Gastroesophageal sphincter (tissue), 3 donors: ENCODE measurements around the gene DDX17.

Experiments used
- EP300 ChIP-seq: sonication (generic); formaldehyde crosslinking; IDR thresholded peaks from one replicate; pipeline ENCODE4 v1.6.1; 2017; ENCODE audit warnings: antibody characterized with exemption, mild to moderate bottlenecking
- POLR2A ChIP-seq, 2 donors: fragments of 450-650 bp; IDR thresholded peaks; one replicate each; pipeline ENCODE4 v1.6.1; 2017; ENCODE audit warnings: antibody characterized with exemption in 2 of 2, mild to moderate bottlenecking in 2 of 2, moderate library complexity in 1 of 2
- POLR2AphosphoS5 ChIP-seq: sonication (generic); formaldehyde crosslinking; IDR thresholded peaks from one replicate; pipeline ENCODE4 v1.6.1; 2017; ENCODE audit warnings: antibody characterized with exemption
- TF ChIP-seq, protein P1 (sequence below), 4 experiments: fragments of 200-600 bp in 2 of 4; fragments of 450-650 bp in 2 of 4; sonication (generic) in 1 of 4; IDR thresholded peaks; one replicate each; pipeline ENCODE4 v1.5.1; 2017 to 2019; ENCODE audit warnings: antibody characterized with exemption in 4 of 4, mild to moderate bottlenecking in 2 of 4, moderate library complexity in 2 of 4

DNA sequence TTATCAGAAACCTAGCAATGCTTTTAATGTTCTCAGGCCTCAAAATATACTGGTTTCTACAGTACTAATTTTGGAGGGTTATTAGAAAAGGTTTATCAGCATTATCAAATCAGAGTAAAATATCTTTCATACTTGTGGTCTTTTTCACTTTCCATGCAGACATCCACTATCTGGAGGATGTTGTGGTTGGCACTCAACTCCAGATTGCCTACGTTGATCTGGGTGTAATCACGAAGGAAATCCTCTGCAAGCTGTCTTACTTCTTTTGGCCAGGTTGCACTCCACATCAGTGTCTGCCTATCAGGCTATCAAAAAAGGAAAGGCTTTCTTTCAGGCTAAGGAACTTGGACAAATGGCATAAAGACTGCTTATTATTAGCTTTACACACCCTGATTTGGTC, 11.6 kb downstream of the DDX17 start:
- TF ChIP-seq, protein P1, sequence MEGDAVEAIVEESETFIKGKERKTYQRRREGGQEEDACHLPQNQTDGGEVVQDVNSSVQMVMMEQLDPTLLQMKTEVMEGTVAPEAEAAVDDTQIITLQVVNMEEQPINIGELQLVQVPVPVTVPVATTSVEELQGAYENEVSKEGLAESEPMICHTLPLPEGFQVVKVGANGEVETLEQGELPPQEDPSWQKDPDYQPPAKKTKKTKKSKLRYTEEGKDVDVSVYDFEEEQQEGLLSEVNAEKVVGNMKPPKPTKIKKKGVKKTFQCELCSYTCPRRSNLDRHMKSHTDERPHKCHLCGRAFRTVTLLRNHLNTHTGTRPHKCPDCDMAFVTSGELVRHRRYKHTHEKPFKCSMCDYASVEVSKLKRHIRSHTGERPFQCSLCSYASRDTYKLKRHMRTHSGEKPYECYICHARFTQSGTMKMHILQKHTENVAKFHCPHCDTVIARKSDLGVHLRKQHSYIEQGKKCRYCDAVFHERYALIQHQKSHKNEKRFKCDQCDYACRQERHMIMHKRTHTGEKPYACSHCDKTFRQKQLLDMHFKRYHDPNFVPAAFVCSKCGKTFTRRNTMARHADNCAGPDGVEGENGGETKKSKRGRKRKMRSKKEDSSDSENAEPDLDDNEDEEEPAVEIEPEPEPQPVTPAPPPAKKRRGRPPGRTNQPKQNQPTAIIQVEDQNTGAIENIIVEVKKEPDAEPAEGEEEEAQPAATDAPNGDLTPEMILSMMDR (IDR thresholded peaks at IDR 0.05), result no peak
- TF ChIP-seq POLR2A (IDR thresholded peaks at IDR 0.05), result no peak
- TF ChIP-seq EP300, result no peak
- TF ChIP-seq POLR2AphosphoS5, result no peak
